Fibroblast of the conjunctiva (primary cell): Measurements from ENCODE around the gene SGCA.

ENCODE experiments used
- DNase-seq: peaks from one replicate; pipeline ENCODE4 v3.0.0-alpha.2; 2010; ENCODE audit warnings: low read depth

SGCA gene

DNA sequence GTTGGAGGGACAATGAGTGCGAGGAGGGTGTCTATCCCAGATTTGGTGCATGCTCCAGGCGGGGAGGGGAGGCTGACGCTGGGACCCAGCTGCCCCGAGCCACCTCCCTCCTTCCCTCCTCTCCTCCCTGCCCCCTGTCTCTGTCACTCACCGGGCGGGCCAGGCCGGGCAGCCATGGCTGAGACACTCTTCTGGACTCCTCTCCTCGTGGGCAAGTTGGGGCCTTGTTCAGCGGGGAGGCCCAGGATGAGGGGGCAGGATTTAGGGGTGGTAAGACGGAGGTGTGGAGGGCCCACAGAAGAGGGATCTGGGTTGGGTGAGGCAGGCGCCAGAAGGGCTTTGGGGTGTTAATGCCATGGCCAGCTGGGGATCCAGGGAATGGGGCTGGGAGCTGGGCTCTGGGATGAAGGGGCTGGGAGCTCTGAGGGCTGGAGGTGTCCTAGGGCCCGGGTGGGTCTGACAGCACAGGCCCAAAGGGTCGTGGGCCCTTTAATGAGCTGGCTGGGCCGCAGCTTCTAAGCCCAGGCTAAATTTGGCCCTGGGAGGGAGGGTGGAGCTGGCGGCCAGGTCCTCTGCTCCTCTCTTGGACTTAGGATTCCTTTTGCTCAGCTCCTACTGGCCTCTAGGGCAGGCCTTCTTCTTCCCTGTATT, at the start of gene SGCA:
SGCA (plus strand) TSS at position 139 of the 651 bp plus-strand sequence; CDS start at position 175, 36 bp downstream.
- DNase-seq = no peak

- no peak for DNase-seq
These were observed 48.4 kb upstream of the SGCA start for GRCh38 chr17:50117202-50118051.

DNA sequence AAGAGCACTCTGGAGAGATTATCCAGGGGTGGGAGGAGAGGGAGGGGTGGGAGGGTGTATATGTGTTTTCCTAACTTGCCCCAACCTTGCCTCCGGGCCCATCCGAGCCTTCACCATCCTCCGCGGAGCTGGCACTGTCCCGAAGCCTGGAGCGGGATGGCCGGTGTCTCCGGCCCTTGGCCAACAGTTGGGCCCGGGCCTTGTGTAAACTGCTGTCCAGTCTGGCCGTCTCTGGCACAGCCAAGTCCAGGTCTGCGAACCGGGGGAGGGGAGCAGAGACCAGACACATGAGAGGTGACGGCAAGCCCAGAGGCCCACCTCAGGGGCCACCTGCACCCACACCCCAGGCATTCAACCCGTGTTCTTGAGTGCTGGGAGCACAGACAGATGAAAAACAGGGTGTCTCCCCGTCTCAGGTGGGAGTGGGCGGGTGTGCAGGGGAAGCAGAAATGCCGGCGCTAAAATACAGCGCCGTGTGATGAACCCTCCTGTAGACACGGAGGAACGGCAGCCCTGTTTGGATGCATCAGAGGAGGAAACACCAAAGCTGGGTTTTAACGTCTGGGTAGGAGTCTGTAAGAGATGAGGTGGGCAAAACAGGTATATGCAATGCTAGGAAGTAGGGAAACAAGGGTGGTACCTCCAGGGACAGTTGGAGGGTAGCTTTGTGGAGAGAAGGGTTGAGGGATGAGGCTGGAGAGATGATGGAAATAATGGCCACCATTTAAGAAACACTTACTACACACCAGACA, 47.6 kb upstream of the SGCA start:
- DNase-seq = no peak

DNA sequence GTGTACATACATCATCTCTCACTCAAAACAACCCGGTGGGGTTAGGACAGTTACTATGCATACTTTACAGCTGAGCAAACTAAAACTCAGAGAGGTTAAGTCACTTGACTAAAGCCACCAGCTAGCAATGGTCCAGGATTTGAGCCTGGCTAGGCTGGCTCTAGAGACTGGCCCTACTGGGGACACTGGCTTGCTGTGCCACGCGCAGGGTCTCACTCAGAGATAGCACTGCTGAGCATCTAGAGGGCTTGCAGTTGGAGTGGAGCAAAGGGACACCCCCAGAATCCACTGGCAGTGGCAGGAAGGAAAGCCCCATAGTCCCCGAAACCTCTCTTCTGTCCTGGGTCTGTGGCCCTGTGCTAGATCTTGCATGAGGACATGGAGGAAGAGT, 47.0 kb upstream of the SGCA start:
- DNase-seq = no peak

DNA sequence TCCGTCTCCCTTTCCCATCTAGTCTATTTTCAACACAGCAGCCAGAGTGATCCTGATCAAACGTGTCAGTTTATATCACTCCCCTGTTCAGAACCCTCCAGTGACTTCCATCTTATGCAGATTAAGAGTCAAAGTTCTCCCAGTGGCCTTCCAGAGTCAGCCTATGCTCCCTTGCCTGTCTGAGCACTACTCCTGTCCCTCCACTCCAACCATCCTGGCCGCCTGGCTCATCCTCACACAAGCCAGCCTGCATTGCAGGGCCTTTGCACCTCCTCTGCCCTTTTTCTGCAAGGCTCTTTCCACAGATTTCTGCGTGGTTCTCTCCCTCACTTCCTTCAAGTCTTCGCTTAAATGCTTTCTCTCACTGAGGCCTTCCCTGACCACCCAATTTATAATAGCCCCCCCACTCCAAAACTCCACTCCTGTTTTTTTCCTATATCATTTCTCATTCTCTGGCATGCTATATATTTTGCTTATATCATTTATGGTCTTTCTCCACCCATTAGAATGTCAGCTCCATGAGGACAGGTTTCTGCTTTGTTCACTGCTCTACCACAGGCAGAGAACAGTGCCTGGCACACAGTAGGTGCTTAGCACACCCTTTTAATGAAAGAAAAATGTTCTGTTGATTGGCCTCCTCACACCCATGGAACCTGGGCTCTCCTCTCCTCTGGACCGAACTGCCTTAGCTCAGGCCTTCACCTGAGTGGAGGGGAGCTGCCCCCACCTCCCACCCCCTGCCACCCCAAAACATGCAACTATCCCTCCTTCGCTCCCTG, 45.1 kb upstream of the SGCA start:
- no peak for DNase-seq

DNA sequence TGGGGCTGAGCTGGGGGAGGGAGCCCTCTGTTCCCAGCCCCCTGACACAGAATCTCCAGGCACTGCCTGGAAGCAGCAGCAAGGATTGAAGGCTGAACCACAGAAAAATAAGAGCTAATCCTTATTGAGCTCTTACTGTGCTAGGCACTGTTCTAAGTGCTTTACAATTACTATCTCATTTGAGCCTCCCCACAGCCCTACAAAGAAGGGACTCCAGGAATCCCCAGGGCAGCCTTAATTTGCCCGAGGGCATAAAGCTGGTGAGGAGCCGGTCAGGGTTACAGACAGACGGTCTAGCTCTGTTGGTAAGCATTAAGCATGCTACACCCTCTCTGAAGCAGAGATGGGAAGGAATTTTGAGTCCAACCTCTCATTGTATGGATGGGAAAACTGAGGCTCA, 42.9 kb upstream of the SGCA start:
- DNase-seq = no peak

- no peak for DNase-seq
These were observed 42.0 kb upstream of the SGCA start for GRCh38 chr17:50123649-50124349.

- no peak for DNase-seq
These were observed 40.3 kb upstream of the SGCA start for GRCh38 chr17:50125420-50125997.

DNA sequence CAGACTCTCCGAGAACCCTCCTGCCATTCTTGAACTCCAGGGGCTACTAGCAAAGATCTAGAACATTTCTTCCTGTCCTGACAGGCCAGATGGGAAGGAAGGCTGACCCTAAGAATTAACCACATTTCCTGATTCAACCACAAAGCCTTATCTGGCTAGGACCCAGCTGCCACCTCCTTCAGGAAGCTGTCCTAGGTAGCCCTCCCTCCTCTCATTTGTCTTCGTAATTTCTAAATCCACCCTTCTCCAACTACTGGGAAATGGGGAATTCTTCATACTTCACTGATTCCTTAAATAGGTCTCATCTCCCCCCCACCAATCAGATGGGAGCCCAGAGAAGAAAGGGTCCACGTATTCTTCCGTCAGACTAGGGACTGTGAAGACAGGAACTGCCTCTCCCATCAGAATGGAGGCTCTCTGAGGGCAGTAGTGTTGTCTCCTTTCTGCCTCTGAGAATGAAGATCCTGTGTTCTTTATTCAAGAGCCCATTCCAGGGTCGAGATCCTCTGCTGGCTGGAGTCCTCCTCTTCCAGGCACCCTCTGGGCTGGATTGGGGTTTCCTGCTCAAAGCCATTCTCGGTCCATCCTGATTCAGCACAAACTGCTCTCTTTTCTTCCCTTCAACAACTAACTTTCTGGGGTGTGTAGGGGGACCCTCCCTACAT, 38.0 kb upstream of the SGCA start:
- DNase-seq = no peak

DNA sequence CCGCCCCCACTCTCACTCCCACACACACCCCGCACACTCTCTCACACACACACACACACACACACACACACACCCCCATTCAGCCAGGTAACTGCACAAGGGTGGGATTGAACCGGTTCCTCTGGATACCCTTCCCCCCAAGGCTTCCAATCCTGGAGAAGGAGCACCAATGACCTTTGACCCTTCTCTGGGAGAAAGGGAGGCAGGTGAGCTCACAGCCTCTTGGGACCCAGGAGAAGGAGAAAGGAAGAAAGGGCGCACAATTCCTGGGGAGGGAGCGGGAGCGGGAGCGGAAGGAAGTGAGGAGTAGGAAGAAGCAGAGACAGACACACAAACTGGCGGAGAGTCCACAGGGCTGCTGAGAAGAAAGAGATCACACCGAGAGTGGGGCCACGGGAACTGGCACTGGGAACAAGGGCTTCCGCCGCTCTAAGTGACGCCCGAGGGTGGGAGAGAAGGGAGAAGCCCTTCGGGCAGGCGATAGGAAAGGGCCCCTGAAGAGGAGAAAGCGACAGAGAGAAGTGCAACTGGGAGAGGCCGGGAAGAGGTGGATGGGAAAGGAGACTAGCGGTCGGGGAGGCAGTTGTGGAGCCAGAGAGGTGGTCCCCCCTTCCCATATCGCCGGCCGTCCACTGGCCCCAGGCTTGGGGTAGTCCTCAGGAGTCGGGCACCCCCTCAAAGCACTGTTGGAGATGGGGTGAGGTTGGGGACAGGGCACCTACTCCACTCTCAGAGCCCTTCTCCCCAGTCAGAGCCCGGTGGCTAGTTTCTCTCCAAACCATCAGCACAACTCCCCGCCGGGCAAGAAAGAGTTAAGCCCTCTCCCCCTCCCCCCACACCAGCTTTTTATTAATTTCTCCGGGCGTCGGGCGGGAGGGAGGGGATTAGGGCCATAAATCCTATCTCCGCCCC, 37.1 kb upstream of the SGCA start:
- DNase-seq = no peak

GRCh38 chr17:50129353-50129727, 36.5 kb upstream of the SGCA start:
- no peak for DNase-seq

- DNase-seq = no peak
These were observed 35.9 kb upstream of the SGCA start, which contains the start of gene SAMD14 for GRCh38 chr17:50129728-50130558. TSS of gene SAMD14 (minus strand) at chr17:50130160. CDS start at chr17:50124959, 5,201 bp downstream.

GRCh38 chr17:50130559-50131305, 35.1 kb upstream of the SGCA start:
- DNase-seq = no peak

GRCh38 chr17:50132104-50132794, 33.6 kb upstream of the SGCA start:
- DNase-seq = no peak

GRCh38 chr17:50133028-50133768, 32.6 kb upstream of the SGCA start:
- DNase-seq = no peak

DNA sequence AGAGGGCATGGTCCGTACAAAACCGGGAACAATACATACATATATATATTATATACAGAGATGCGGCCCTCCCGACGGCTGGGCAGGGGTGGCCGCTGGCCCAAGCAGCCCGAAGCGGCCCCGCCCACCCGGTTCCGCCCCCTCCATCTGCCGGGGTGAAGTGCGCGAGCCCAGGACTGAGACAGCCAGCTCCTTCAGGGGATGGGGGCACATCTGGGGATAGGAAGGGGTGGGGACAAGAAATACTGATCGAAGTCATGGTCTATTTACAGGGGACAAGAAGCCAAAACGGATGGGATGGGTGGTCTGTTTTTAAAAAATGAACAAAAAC, 32.1 kb upstream of the SGCA start:
- no peak for DNase-seq
